HG03520 (cell line): Measurements from ENCODE around the gene PCAT7.
"Not testable (repeated sequence)": the region's sequence is repeated elsewhere in the genome, so short reads cannot be mapped to it uniquely, and the experiment has no call there.

Experiments
- ATAC-seq: cut with Tn5 transposase; IDR thresholded peaks from one replicate; pipeline ENCODE4 v1.9.1; 2021; ENCODE audit warnings: mild to moderate bottlenecking, moderate library complexity; ENCODE audit not compliant: unreplicated experiment

The PCAT7 gene

DNA sequence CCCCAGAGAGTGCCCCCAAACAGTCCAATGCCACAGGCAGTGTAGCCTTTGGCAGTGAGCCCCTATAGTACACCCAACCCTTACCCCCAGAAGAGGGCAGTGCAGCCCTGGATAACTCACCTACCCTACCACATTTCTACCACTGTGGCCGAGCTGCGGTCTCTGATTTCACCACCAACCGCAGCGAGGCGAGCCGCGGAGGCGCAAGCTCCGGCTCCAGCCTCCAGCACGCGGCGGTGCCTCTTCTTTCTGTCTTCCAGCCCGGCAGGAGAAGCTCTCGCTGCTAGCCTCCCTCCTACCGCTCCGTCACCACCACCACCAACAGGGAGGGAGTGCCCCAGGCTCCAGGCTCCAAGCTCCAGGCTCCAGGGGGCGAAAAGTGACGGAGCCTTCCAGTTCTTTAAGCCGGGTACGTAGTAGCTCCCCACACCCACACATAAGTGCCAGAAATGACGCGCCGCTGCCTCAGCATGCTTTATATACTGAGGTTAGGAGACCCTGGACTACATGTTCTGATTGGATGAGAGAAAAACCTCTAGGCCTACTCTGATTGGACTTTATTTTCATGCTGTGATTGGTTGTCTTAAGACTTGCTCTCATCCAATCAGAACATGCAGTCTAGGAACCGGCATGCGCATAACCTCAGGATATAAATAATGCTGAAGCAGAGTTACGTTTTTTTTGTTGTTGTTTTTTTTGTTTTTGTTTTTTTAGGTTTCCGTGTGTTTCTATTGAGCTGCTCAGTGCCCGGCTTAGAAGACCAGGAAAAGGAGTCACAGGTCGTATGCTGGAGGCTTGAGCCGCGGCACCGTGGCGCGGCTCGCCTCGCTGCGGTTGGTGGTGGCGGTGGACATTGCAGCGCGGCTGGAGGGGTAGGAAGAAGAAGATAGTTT is at the start of gene PCAT7:
Gene PCAT7, plus strand, starts transcription at position 645 of the 893 bp plus-strand sequence.
- no peak for ATAC-seq

DNA sequence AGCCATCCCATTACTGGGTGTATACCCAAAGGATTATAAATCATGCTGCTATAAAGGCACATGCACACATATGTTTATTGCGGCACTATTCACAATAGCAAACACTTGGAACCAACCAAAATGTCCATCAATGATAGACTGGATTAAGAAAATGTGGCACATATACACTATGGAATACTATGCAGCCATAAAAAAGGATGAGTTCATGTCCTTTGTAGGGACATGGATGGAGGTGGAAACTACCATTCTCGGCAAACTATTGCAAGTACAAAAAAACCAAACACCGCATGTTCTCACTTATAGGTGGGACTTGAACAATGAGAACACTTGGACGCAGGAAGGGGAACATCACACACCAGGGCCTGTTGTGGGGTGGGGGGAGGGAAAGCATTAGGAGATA is 48.5 kb upstream of the PCAT7 start:
- ATAC-seq = not testable (repeated sequence)

GRCh38 chr9:94507531-94508258 is 47.2 kb upstream of the PCAT7 start:
- ATAC-seq = no peak

GRCh38 chr9:94511134-94511954 is 43.5 kb upstream of the PCAT7 start:
- ATAC-seq = no peak

DNA sequence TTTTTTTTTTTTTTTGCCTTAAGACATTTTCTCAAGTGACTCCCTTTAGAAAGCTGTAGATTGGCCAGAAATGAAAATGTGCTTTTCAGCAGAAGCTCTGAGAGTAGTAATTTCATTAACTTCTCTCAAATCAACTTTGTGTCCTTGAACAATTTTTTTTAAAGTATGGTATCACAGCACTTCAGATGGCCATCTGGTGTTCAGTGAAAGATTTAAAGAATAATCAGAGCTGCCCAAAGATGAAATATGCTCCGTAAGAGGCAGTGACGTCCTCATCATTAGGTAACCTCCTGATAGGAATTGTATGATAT is 43.0 kb upstream of the PCAT7 start:
- no peak for ATAC-seq

DNA sequence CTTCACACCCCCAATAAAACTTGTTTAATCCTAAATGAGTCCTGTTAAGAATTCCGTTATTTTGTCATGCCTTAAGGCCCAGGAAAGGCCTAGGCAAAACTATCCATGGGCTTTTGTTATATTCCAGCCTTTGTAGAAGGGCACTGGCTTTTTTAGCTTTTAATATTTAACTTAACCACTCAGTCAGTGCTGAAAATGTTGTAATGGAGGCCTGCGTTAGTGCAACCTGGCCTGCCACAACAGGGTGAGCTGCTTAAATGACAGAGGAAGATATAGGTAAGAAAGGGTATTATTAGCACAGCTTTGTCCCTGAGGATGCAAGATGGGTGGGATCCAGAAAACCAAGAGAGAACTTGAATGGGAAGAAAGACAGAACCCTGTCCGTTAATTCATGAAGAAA is 40.2 kb upstream of the PCAT7 start:
- ATAC-seq = no peak

DNA sequence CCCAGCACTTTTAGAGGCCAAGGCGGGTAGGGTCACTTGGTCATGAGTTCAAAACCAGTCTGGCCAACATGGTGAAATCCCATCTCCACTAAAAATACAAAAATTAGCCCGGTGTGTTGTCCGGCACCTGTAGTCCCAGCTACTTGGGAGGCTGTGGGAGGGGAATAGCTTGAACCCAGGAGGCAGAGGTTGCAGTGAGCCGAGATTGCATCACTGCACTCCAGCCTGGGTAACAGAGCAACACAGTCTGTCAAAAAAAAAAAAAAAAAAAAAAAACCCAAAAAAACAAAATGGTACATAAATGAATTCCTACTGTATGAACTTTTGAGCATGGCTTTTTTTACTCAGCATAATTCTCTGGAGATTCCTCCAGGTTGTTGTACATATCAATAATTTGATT is 37.6 kb upstream of the PCAT7 start:
- ATAC-seq = no peak

- ATAC-seq = no peak
These were observed 29.4 kb upstream of the PCAT7 start for GRCh38 chr9:94525396-94526035.

- ATAC-seq = no peak
These were observed 28.6 kb upstream of the PCAT7 start for GRCh38 chr9:94526271-94526670.

- ATAC-seq = no peak
These were observed 27.9 kb upstream of the PCAT7 start for GRCh38 chr9:94526951-94527350.

DNA sequence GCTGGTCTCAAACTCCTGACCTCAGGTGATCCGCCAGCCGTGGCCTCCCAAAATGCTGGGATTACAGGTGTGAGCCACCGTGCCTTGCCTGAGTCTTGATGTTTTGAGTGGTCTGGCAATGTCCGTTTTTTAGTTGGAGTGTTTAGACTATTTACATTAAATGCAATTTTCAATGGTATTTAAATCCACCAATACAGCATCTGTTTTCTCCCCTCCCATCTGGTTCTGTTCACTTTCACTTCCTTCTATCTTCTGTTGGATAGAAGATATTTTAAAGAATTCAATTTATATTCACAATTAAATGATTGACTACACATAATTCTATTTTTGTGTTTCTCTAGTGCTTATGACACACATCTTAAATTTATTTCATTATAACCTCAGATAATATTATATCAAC is 26.0 kb upstream of the PCAT7 start:
- no peak for ATAC-seq

- no peak for ATAC-seq
These were observed 21.7 kb upstream of the PCAT7 start for GRCh38 chr9:94533155-94533554.

GRCh38 chr9:94533601-94534000 is 21.3 kb upstream of the PCAT7 start:
- ATAC-seq = no peak

DNA sequence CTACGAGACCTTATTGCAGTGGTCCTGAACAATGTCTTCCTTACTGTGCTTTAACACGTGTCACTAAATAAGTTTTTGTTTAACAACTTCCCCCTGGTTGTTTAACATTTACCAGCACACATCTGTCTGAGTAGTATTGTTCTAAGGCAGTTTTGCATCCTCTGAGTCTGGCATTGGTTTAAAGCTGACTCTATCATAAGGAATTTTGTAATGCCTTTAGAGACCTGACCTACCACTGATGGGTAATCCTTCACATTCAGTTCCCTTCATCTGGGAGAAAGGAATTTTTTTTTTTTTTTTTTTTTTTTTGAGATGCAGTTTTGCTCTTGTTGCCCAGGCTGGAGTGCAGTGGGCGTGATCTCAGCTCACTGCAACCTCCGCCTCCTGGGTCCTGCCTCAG is 20.0 kb upstream of the PCAT7 start:
- no peak for ATAC-seq

DNA sequence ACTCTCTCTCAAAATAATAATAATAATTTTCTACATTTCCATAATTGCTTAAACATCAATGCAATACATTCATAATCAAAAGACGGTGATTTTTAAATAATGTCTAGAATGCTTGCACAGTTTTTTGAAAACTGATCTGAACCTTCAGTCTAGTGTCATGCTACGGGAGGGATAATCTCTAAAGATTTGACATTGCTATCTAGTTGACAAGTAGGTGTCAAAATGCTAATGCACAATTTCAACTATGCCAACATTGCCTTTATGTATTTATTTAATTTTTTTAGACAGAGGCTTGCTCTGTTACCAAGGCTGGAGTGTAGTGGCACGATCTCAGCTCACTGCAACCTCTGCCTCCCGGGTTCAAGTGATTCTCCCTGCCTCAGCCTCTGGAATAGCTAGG is 16.0 kb upstream of the PCAT7 start:
- no peak for ATAC-seq

- ATAC-seq = not testable (repeated sequence)
These were observed 10.5 kb upstream of the PCAT7 start for GRCh38 chr9:94544335-94544734.

GRCh38 chr9:94545940-94546339 is 8.9 kb upstream of the PCAT7 start:
- ATAC-seq = no peak

GRCh38 chr9:94553029-94553938 is 1.6 kb upstream of the PCAT7 start:
- no peak for ATAC-seq

GRCh38 chr9:94554078-94554438 is 825 bp upstream of the PCAT7 start:
- ATAC-seq = no peak

DNA sequence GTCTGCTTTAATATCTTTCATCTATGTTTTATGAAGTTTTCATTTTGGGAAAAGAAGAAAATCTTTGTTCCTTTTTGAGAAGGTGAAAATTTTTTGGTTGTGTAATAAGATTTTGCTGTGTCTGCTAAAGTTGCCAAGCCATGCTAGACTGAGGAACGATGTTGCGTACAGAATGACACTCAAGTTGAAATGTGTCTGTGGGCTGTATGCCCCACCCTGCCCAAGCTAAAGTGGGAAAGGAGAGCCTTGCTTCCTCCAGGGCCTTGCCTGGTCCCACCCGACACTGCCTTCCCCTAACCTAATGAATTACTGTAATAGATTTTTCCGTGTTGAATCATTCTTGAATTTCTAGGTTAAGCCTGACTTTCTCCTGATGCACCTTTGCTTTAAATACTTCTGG is 2.5 kb downstream of the PCAT7 start:
- no peak for ATAC-seq
